Endothelial cell (in vitro differentiated cells): ENCODE results near the gene CD33. TPM values are rescaled to one million over a fixed set of nuclear protein-coding genes. Genes with fewer than 3 reads are reported as not detected.
"Not testable (repeated sequence)": the region's sequence is repeated elsewhere in the genome, so short reads cannot be mapped to it uniquely, and the experiment has no call there.

Source experiments
- DNase-seq: peaks from one replicate; pipeline ENCODE4 v3.0.0; 2021; ENCODE audit warnings: low spot score
- H3K27ac Mint-ChIP-seq: one replicate; pipeline ENCODE4 v1.8.0; 2021; ENCODE audit warnings: mixed read lengths, inconsistent platforms; ENCODE audit not compliant: unreplicated experiment
- H3K27me3 Mint-ChIP-seq: one replicate; pipeline ENCODE4 v1.8.0; 2021; ENCODE audit warnings: mild to moderate bottlenecking, moderate library complexity, mixed read lengths, inconsistent platforms; ENCODE audit not compliant: unreplicated experiment
- H3K36me3 Mint-ChIP-seq: one replicate; pipeline ENCODE4 v1.8.0; 2021; ENCODE audit warnings: mild to moderate bottlenecking, low read depth, mixed read lengths, inconsistent platforms; ENCODE audit not compliant: unreplicated experiment
- H3K4me1 Mint-ChIP-seq: one replicate; pipeline ENCODE4 v1.8.0; 2021; ENCODE audit warnings: mild to moderate bottlenecking, mixed read lengths, inconsistent platforms; ENCODE audit not compliant: unreplicated experiment
- H3K4me3 Mint-ChIP-seq: one replicate; pipeline ENCODE4 v1.8.0; 2021; ENCODE audit warnings: mild to moderate bottlenecking, mixed read lengths, inconsistent platforms; ENCODE audit not compliant: unreplicated experiment
- H3K9me3 Mint-ChIP-seq: one replicate; pipeline ENCODE4 v1.8.0; 2021; ENCODE audit warnings: mixed read lengths, inconsistent platforms; ENCODE audit not compliant: unreplicated experiment
- total RNA-seq: library from RNA; stranded (reverse); fragmentation: NEBNext Ultra II Directional; extraction: Animal tissue kit (Norgen Biotek cat#: 25700); gene quantifications from one replicate; pipeline ENCODE4 v1.2.1, GENCODE V29; 2021; ENCODE audit not compliant: unreplicated experiment
- TF ChIP-seq, protein P1 (sequence below): fragments of 200-600 bp; sonication (generic); IDR thresholded peaks from one replicate; pipeline ENCODE4 v1.5.0; 2021; ENCODE audit warnings: antibody characterized with exemption; ENCODE audit not compliant: unreplicated experiment

The CD33 gene
- total RNA-seq, 1 donor from 2014 or later = 21.7 TPM

- no peak overlapping the region for H3K27ac Mint-ChIP-seq
- TF ChIP-seq, protein P1, sequence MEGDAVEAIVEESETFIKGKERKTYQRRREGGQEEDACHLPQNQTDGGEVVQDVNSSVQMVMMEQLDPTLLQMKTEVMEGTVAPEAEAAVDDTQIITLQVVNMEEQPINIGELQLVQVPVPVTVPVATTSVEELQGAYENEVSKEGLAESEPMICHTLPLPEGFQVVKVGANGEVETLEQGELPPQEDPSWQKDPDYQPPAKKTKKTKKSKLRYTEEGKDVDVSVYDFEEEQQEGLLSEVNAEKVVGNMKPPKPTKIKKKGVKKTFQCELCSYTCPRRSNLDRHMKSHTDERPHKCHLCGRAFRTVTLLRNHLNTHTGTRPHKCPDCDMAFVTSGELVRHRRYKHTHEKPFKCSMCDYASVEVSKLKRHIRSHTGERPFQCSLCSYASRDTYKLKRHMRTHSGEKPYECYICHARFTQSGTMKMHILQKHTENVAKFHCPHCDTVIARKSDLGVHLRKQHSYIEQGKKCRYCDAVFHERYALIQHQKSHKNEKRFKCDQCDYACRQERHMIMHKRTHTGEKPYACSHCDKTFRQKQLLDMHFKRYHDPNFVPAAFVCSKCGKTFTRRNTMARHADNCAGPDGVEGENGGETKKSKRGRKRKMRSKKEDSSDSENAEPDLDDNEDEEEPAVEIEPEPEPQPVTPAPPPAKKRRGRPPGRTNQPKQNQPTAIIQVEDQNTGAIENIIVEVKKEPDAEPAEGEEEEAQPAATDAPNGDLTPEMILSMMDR = no peak
- peaks cover 3% of the 10 kb centered on the region for H3K9me3 Mint-ChIP-seq
Measured at GRCh38 chr19:51207747-51208146, 17.1 kb upstream of the CD33 start.

GRCh38 chr19:51210191-51210784 is 14.6 kb upstream of the CD33 start:
- Mint-ChIP-seq H3K9me3 (peaks cover 6% of the 10 kb centered on the region), H3K36me3 (peaks cover under 1% of the 10 kb centered on the region), H3K4me1 (peaks cover 22% of the 10 kb centered on the region), H3K4me3 (no peak overlapping the region), H3K27me3 (peaks cover 10% of the 10 kb centered on the region), H3K27ac (no peak overlapping the region)
- TF ChIP-seq, protein P1 = no peak
- DNase-seq = no peak

More at GRCh38 chr19:51207747-51208146, 17.1 kb upstream of the CD33 start:
- no peak for DNase-seq
- peaks cover 32% of the 10 kb centered on the region for H3K4me1 Mint-ChIP-seq
- peaks cover 11% of the 10 kb centered on the region for H3K27me3 Mint-ChIP-seq
- H3K36me3 Mint-ChIP-seq = no peaks in the 10 kb centered on the region
- H3K4me3 Mint-ChIP-seq = no peak overlapping the region

- H3K27me3 Mint-ChIP-seq, DNase-seq, H3K9me3 Mint-ChIP-seq, H3K4me3 Mint-ChIP-seq, H3K36me3 Mint-ChIP-seq: not testable (repeated sequence)
- peak overlapping the region; percentile 82 for H3K27ac Mint-ChIP-seq
- H3K4me1 Mint-ChIP-seq = peaks cover 25% of the 10 kb centered on the region
Measured at GRCh38 chr19:51210874-51211361, 14.0 kb upstream of the CD33 start.

DNA sequence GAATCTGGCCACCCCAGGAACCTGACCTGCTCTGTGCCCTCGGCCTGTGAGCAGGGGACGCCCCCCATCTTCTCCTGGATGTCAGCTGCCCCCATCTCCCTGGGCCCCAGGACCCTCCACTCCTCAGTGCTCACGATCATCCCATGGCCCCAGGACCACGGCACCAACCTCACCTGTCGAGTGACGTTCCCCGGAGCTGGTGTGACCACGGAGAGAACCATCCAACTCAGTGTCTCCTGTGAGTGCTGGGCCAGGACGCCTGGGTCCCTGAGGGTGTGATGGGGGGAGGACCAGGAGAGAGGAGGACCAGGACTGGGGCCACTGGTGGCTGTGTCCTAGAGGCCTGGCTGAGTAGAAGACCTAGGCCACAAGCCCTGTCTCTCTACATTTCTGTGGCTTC is 13.0 kb upstream of the CD33 start:
- no peak for DNase-seq
- Mint-ChIP-seq H3K27ac (no peak overlapping the region), H3K36me3 (peaks cover 13% of the 10 kb centered on the region), H3K9me3 (peaks cover 12% of the 10 kb centered on the region), H3K4me1 (peaks cover 25% of the 10 kb centered on the region), H3K27me3 (peaks cover 10% of the 10 kb centered on the region), H3K4me3 (no peak overlapping the region)
- TF ChIP-seq, protein P1 = no peak

GRCh38 chr19:51219307-51219706 is 5.6 kb upstream of the CD33 start:
- DNase-seq = no peak
- Mint-ChIP-seq H3K36me3 (peaks cover 23% of the 10 kb centered on the region), H3K27ac (no peak overlapping the region), H3K4me1 (peaks cover 11% of the 10 kb centered on the region), H3K9me3 (peaks cover 6% of the 10 kb centered on the region), H3K27me3 (no peaks in the 10 kb centered on the region), H3K4me3 (no peak overlapping the region)
- TF ChIP-seq, protein P1 = no peak
